B cell (primary cell): ENCODE measurements around the gene GNG7. TPM values are rescaled to one million over a fixed set of nuclear protein-coding genes. Genes with fewer than 3 reads are reported as not detected.
A peak's percentile ranks its signal among the peaks of the same experiment; 100 is the strongest.
"Not testable (repeated sequence)": the region's sequence is repeated elsewhere in the genome, so short reads cannot be mapped to it uniquely, and the experiment has no call there.

Source experiments
- ATAC-seq: fragments of 200-7000 bp; cut with Tn5 transposase; one replicate; pipeline ENCODE4 v1.10.0; 2021; ENCODE audit warnings: low read depth, mild to moderate bottlenecking, moderate number of reproducible peaks, moderate library complexity
- CTCF ChIA-PET: fragments of 350-600 bp; sonication (Branson Sonifier 250); formaldehyde crosslinking; loops from one replicate; lab custom pipeline; 2021; ENCODE audit warnings: antibody characterized with exemption, inconsistent platforms; lab: Charles Lee
- POLR2A ChIA-PET: fragments of 350-600 bp; sonication (Branson Sonifier 250); formaldehyde crosslinking; loops from one replicate; lab custom pipeline; 2021; ENCODE audit warnings: antibody characterized with exemption; lab: Charles Lee
- DNase-seq: peaks from one replicate; pipeline ENCODE4 v3.0.0; 2013
- H2AFZ ChIP-seq: 2 replicates; pipeline ENCODE4 v1.6.1; 2012; ENCODE audit warnings: mild to moderate bottlenecking, low read depth, low read length; ENCODE audit not compliant: insufficient read depth, poor library complexity, severe bottlenecking
- H3K27ac ChIP-seq, 2 donors: 1 replicate in 1 of 2; 2 replicates in 1 of 2; pipeline ENCODE4 v1.5.1; 2012 to 2013; ENCODE audit warnings: low read length in 2 of 2, mild to moderate bottlenecking in 2 of 2, moderate library complexity in 1 of 2
- H3K27me3 ChIP-seq, 4 experiments: fragments of 200-600 bp in 1 of 4; sonication (generic) in 1 of 4; replicated peaks in 1 of 4; 1 replicate in 2 of 4; 2 replicates in 2 of 4; pipeline versions ENCODE4 v1.6.1 to v1.7.0; 2013 to 2016; ENCODE audit warnings: low read length in 3 of 4, mild to moderate bottlenecking in 2 of 4, mixed read lengths in 1 of 4, moderate library complexity in 1 of 4; ENCODE audit not compliant: insufficient read depth in 4 of 4, control insufficient read depth in 3 of 4; ENCODE audit errors: control extremely low read depth in 1 of 4
- H3K36me3 ChIP-seq, 2 experiments: replicated peaks in 1 of 2; 1 replicate in 1 of 2; 2 replicates in 1 of 2; pipeline versions ENCODE4 v1.6.1 to v1.7.1; 2013; ENCODE audit warnings: low read length in 1 of 2; ENCODE audit not compliant: insufficient read depth in 2 of 2, control insufficient read depth in 1 of 2; ENCODE audit errors: control extremely low read depth in 1 of 2, extremely low read depth in 1 of 2
- H3K4me1 ChIP-seq, 2 donors: fragments of 200-600 bp in 1 of 2; sonication (generic) in 1 of 2; 1 replicate in 1 of 2; 2 replicates in 1 of 2; pipeline versions ENCODE4 v1.5.1 to v1.6.1; 2013 to 2017; ENCODE audit warnings: low read length in 2 of 2; ENCODE audit not compliant: control insufficient read depth in 2 of 2, insufficient read depth in 2 of 2
- H3K4me2 ChIP-seq: replicated peaks from 2 replicates; pipeline ENCODE3; 2012; ENCODE audit warnings: mild to moderate bottlenecking, low read depth, low read length; ENCODE audit not compliant: poor library complexity, severe bottlenecking
- H3K4me3 ChIP-seq, 5 experiments: fragments of 200-600 bp in 1 of 5; sonication (generic) in 1 of 5; 1 replicate in 3 of 5; 2 replicates in 2 of 5; pipeline versions ENCODE4 v1.5.1 to v1.7.0; 2011 to 2016; ENCODE audit warnings: low read length in 4 of 5, mild to moderate bottlenecking in 4 of 5, low read depth in 2 of 5, control low read depth in 1 of 5, moderate library complexity in 1 of 5; ENCODE audit not compliant: insufficient read depth in 1 of 5; ENCODE audit errors: control extremely low read depth in 1 of 5, extremely low read depth in 1 of 5
- H3K79me2 ChIP-seq: fragments of 200-600 bp; sonication (generic); one replicate; pipeline ENCODE4 v1.6.0; 2016; ENCODE audit warnings: low read length; ENCODE audit not compliant: control insufficient read depth, insufficient read depth
- H3K9ac ChIP-seq: fragments of 200-600 bp; sonication (generic); 2 replicates; pipeline ENCODE4 v1.6.1; 2017; ENCODE audit warnings: mild to moderate bottlenecking, low read length, moderate library complexity
- H3K9me3 ChIP-seq, 3 donors: one replicate each; pipeline versions ENCODE4 v1.6.1 to v1.7.1; 2013; ENCODE audit warnings: low read length in 2 of 3; ENCODE audit not compliant: control insufficient read depth in 2 of 3, insufficient read depth in 1 of 3; ENCODE audit errors: control extremely low read depth in 1 of 3
- H4K20me1 ChIP-seq: 2 replicates; pipeline ENCODE4 v1.6.0; 2012; ENCODE audit warnings: mild to moderate bottlenecking, low read length; ENCODE audit not compliant: insufficient read depth, control insufficient read depth, poor library complexity, severe bottlenecking
- H3K27ac Mint-ChIP-seq: one replicate; pipeline ENCODE4 v1.8.0; 2021; ENCODE audit warnings: mixed read lengths
- H3K27me3 Mint-ChIP-seq: one replicate; pipeline ENCODE4 v1.8.0; 2021; ENCODE audit warnings: mixed read lengths
- H3K4me1 Mint-ChIP-seq: one replicate; pipeline ENCODE4 v1.8.0; 2021; ENCODE audit warnings: mixed read lengths
- H3K4me3 Mint-ChIP-seq: one replicate; pipeline ENCODE4 v1.8.0; 2021; ENCODE audit warnings: mixed read lengths
- H3K9me3 Mint-ChIP-seq: one replicate; pipeline ENCODE4 v1.8.0; 2022; ENCODE audit warnings: mixed read lengths; ENCODE audit not compliant: insufficient read depth
- EZH2 ChIP-seq: IDR thresholded peaks from 2 replicates; pipeline ENCODE4 v1.6.1; 2012; ENCODE audit warnings: borderline replicate concordance, low read depth, mild to moderate bottlenecking, moderate library complexity, low read length; ENCODE audit not compliant: insufficient read depth, poor library complexity, severe bottlenecking
- WGBS: methylation state at CpG from one replicate; pipeline ENCODE4 v1.1.5; 2013; ENCODE audit warnings: missing lambda C conversion rate; ENCODE audit not compliant: insufficient coverage; 5-methylcytosine and 5-hydroxymethylcytosine counted together
- intact Hi-C: fragments of 100-400 bp; cut with micrococcal nuclease; formaldehyde crosslinking; loops from one replicate; pipeline ENCODE4 v1.10.0; 2022
- polyA plus RNA-seq: library from polyadenylated mRNA; depleted of rRNA; stranded (reverse); fragments of >200 nt; gene quantifications from 2 replicates; pipeline ENCODE4 v1.2.3, GENCODE V29; 2012
- total RNA-seq, 2 donors: library from RNA; stranded (reverse); fragments of 120-200 nt in 1 of 2; gene quantifications; 1 replicate in 1 of 2; 2 replicates in 1 of 2; pipeline versions ENCODE4 v1.2.3 to v1.2.4, GENCODE V29; 2013 to 2022
- TF ChIP-seq, protein P1 (sequence below): fragments of 200-600 bp; IDR thresholded peaks from one replicate; pipeline ENCODE4 v1.8.0; 2022; ENCODE audit warnings: antibody characterized with exemption, mild to moderate bottlenecking

GNG7 gene
- total and polyA plus RNA-seq, 2 donors (not counting 1 experiment from before 2014, with no cell fraction given), result 76.3 to 153 TPM

DNA sequence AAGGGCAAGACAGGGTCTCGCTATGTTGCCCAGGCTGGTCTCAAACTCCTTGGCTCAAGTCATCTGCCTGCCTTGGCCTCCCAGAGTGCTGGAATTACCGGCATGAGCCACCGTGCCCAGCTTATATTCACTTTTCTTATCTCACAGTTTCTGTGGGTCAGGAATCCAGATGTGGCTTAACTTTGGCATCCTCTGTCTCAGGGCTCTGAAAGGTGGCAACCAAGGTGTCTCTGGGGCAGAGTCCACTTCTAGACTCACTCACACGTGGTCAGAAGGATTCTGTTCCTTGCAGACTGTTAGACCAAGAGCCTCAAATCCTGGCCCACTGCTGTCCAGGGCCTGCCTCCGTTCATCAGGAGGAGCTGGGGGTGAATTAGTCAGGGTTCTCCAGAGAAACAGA lies 238.1 kb downstream of the GNG7 start:
- Histone ChIP-seq H3K9ac (no peak overlapping the region), H3K27ac (no peak overlapping the region), H3K4me2 (no peak overlapping the region), H3K4me3 (no peak overlapping the region), H3K9me3 (no peaks in the 10 kb centered on the region), H2AFZ (no peak overlapping the region), H4K20me1 (no peaks in the 10 kb centered on the region), H3K79me2 (peaks cover 4% of the 10 kb centered on the region), H3K36me3 (no peaks in the 10 kb centered on the region), H3K27me3 (peaks cover 0 to 10% (median 2%) of the 10 kb centered on the region in 4 experiments), H3K4me1 (peaks cover 10 to 18% of the 10 kb centered on the region in 2 donors)
- Mint-ChIP-seq H3K4me3 (no peak overlapping the region), H3K27ac (no peak overlapping the region), H3K27me3 (peaks cover 3% of the 10 kb centered on the region), H3K4me1 (peaks cover 12% of the 10 kb centered on the region), H3K9me3 (no peaks in the 10 kb centered on the region)
- intact Hi-C loops, result no loop called here
- ChIA-PET CTCF (interaction anchor here (0.8 to 1.3 kb wide), 3 partner anchors 9 to 147 kb away, joined by 3 to 4 read pairs (median 3); no protein-coding TSS in a partner anchor), POLR2A (no interaction called here)
- ATAC-seq (no peak), DNase-seq (no peak)
- WGBS, result 94% methylated on average over 3 of the region's 5 CpGs
- TF ChIP-seq EZH2, result no peak
- TF ChIP-seq, protein P1, sequence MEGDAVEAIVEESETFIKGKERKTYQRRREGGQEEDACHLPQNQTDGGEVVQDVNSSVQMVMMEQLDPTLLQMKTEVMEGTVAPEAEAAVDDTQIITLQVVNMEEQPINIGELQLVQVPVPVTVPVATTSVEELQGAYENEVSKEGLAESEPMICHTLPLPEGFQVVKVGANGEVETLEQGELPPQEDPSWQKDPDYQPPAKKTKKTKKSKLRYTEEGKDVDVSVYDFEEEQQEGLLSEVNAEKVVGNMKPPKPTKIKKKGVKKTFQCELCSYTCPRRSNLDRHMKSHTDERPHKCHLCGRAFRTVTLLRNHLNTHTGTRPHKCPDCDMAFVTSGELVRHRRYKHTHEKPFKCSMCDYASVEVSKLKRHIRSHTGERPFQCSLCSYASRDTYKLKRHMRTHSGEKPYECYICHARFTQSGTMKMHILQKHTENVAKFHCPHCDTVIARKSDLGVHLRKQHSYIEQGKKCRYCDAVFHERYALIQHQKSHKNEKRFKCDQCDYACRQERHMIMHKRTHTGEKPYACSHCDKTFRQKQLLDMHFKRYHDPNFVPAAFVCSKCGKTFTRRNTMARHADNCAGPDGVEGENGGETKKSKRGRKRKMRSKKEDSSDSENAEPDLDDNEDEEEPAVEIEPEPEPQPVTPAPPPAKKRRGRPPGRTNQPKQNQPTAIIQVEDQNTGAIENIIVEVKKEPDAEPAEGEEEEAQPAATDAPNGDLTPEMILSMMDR, result no peak

DNA sequence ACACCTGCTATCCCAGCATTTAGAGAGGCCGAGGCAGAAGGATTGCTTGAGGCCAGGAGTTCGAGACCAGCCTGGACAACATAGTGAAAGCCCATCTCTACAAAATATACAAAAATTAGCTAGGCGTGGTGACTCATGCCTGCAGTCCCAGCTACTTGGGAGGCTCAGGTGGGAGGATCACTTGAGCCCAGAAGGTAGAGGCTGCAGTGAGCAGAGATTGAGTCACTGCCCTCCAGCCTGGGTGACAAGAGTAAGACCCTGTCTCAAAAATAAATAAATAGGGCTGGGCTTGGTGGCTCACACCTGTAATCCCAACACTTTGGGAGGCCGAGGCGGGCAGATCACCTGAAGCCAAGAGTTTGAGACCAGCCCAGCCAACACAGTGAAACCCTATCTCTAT lies 238.8 kb downstream of the GNG7 start:
- H3K27me3 ChIP-seq, H3K79me2 ChIP-seq, H3K9me3 Mint-ChIP-seq, H3K4me3 ChIP-seq, H3K9ac ChIP-seq, H4K20me1 ChIP-seq, DNase-seq, H2AFZ ChIP-seq, H3K27me3 Mint-ChIP-seq, H3K27ac ChIP-seq, H3K4me2 ChIP-seq, H3K36me3 ChIP-seq, intact Hi-C loops, H3K27ac Mint-ChIP-seq, H3K9me3 ChIP-seq, ATAC-seq: not testable (repeated sequence)
- ChIA-PET POLR2A (interaction anchor here (0.6 to 0.7 kb wide), 3 partner anchors 13 to 204 kb away, joined by 3 to 8 read pairs (median 7); no protein-coding TSS in a partner anchor), CTCF (interaction anchor here (0.8 to 1.3 kb wide), 3 partner anchors 9 to 148 kb away, joined by 3 to 4 read pairs (median 3); no protein-coding TSS in a partner anchor)
- peaks cover 11% of the 10 kb centered on the region for H3K4me1 Mint-ChIP-seq
- H3K4me3 Mint-ChIP-seq, result peak overlapping the region; percentile 23
- 100% methylated on average over 2 of the region's 5 CpGs for WGBS
- H3K4me1 ChIP-seq, result peaks cover 10 to 18% of the 10 kb centered on the region in 2 donors
